GM21390 (cell line): Measurements from ENCODE around the gene TXNDC12.
"Not testable (repeated sequence)": the region's sequence is repeated elsewhere in the genome, so short reads cannot be mapped to it uniquely, and the experiment has no call there.

Source experiments
- ATAC-seq: cut with Tn5 transposase; IDR thresholded peaks from one replicate; pipeline ENCODE4 v1.9.1; 2021; ENCODE audit not compliant: unreplicated experiment

TXNDC12 gene

GRCh38 chr1:52049337-52049736 lies 5.7 kb downstream of the TXNDC12 start:
- ATAC-seq, result not testable (repeated sequence)

- ATAC-seq, result not testable (repeated sequence)
These were observed 9.3 kb downstream of the TXNDC12 start for GRCh38 chr1:52045666-52046195.

- no peak for ATAC-seq
These were observed 9.8 kb downstream of the TXNDC12 start for GRCh38 chr1:52045236-52045635.

- no peak for ATAC-seq
These were observed 13.3 kb downstream of the TXNDC12 start for GRCh38 chr1:52041551-52042185.

GRCh38 chr1:52037909-52038308 lies 17.1 kb downstream of the TXNDC12 start:
- ATAC-seq, result no peak

- ATAC-seq, result no peak
These were observed 17.6 kb downstream of the TXNDC12 start for GRCh38 chr1:52037402-52037814.

- ATAC-seq, result no peak
These were observed 21.0 kb downstream of the TXNDC12 start for GRCh38 chr1:52034050-52034384.

- peak; percentile 85 for ATAC-seq
These were observed 21.6 kb downstream of the TXNDC12 start, which contains the start of gene KTI12 for GRCh38 chr1:52033190-52034049. TSS of gene KTI12 (minus strand) at chr1:52033810. CDS start at chr1:52033761, 49 bp downstream.

- ATAC-seq, result peak; percentile 34
These were observed 22.2 kb downstream of the TXNDC12 start for GRCh38 chr1:52032785-52033131.

- peak; percentile 36 for ATAC-seq
These were observed 22.7 kb downstream of the TXNDC12 start for GRCh38 chr1:52032124-52032784.

GRCh38 chr1:52028839-52029238 lies 26.2 kb downstream of the TXNDC12 start:
- ATAC-seq, result not testable (repeated sequence)

GRCh38 chr1:52028328-52028727 lies 26.7 kb downstream of the TXNDC12 start:
- no peak for ATAC-seq

- ATAC-seq, result no peak
These were observed 28.7 kb downstream of the TXNDC12 start for GRCh38 chr1:52026278-52026677.

GRCh38 chr1:52022133-52022532 lies 32.9 kb downstream of the TXNDC12 start:
- ATAC-seq, result no peak

- ATAC-seq, result no peak
These were observed 46.8 kb downstream of the TXNDC12 start for GRCh38 chr1:52008071-52008809.

- ATAC-seq, result no peak
These were observed 47.6 kb downstream of the TXNDC12 start for GRCh38 chr1:52007215-52008002.

- ATAC-seq, result not testable (repeated sequence)
These were observed 48.9 kb downstream of the TXNDC12 start for GRCh38 chr1:52006081-52006553.

- not testable (repeated sequence) for ATAC-seq
These were observed 49.4 kb downstream of the TXNDC12 start for GRCh38 chr1:52005548-52005947.

- no peak for ATAC-seq
These were observed 51.1 kb downstream of the TXNDC12 start for GRCh38 chr1:52003877-52004276.
